ENCODE data around the gene ZNF143.
A peak's percentile ranks its signal among the peaks of the same experiment; 100 is the strongest.

DNA sequence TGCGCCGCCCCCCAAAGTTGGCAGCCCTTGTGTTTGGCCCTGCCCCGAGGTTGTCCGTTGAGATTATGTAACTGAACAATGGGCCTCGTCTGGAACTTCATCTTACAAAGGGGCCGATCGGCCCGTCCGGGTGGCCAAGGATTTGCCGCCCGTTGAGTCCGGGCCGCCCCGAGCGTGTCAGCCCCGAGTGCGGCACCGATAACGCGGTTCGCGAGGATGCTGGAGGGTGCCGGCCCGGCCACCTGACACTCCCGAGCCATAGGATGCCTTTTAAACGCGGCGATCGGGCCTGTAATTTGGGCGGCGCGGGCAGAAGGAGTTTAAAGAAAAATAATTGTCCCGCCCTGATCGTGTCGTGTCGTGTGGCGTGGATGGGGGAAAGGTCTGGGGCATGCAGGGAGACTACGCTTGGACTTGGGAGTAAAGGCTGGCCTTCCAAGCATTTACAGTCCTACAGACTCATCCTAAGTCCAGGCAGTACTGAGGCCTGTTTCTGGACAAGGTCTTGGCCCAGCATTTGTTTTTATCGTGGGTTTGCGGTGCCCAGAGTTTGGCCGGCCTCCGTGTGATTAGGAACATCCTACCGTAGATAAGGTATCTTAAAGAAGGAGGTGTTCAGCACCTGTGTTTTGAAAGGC, 113.9 kb downstream of the ZNF143 start:
- TF ChIP-seq POLR2A (IDR thresholded peaks at IDR 0.05) (peak in 1 of 3 donors; percentile 35), CTCF (IDR thresholded peaks at IDR 0.05) (no peak)
